ENCODE data around the gene EIF4A3. TPM values are rescaled to one million over a fixed set of nuclear protein-coding genes. Genes with fewer than 3 reads are reported as not detected.

Gene EIF4A3
- total and polyA plus RNA-seq, 9 of the 15 experiments (the other 6 are each of a cell fraction or from before 2014, with no cell fraction given): 62.7 to 171 (median 127) TPM

- FAIRE-seq: peak; percentile 23
- Histone ChIP-seq H3K4me3 (no peak overlapping the region), H2AFZ (ENCODE audit: low read depth, low read length) (no peak overlapping the region), H3K9me3 (replicated peaks; ENCODE audit: control insufficient read depth, insufficient read depth, low read depth, low read length) (no peaks in the 10 kb centered on the region; the same call in 1 of the 2 replicates), H3K9ac (ENCODE audit: insufficient read depth in 1 of 2, low read depth in 2 of 2, low read length in 2 of 2) (no peak overlapping the region), H3K27ac (ENCODE audit: extremely low read depth, low read depth, low read length) (no peak overlapping the region), H3K27me3 (ENCODE audit: control insufficient read depth in 2 of 2, insufficient read depth in 2 of 2, low read length in 2 of 2) (no peaks in the 10 kb centered on the region), H3K4me1 (replicated peaks in 1 of 2; ENCODE audit: control insufficient read depth in 2 of 2, insufficient read depth in 2 of 2, low read length in 2 of 2) (no peaks in the 10 kb centered on the region), H3K36me3 (ENCODE audit: control insufficient read depth, insufficient read depth, low read length) (peaks cover 92% of the 10 kb centered on the region), H3K9me1 (ENCODE audit: control insufficient read depth, insufficient read depth, low read length) (no peaks in the 10 kb centered on the region), H3K4me2 (ENCODE audit: insufficient read depth, low read length) (no peak overlapping the region), H4K20me1 (replicated peaks; ENCODE audit: control insufficient read depth, insufficient read depth, low read length) (peaks cover 6% of the 10 kb centered on the region; the same call in 1 of the 2 replicates), H3K79me2 (ENCODE audit: control insufficient read depth, insufficient read depth, low read length) (0 out of 3 replicates have a peak, but pooled peaks cover under 1% of the 10 kb centered on the region)
- ChIA-PET POLR2A (interaction anchor here (0.7 kb wide), 1 partner anchor 1173 kb away, joined by 3 read pairs; no protein-coding TSS in a partner anchor), CTCF (ENCODE audit: low intra/inter-chr PET ratio) (no interaction called here)
- no peak for DNase-seq (ENCODE audit: extremely low read depth in 1 of 4, low spot score in 3 of 4)
- no peak for ATAC-seq
- intact Hi-C loops (cut with micrococcal nuclease): no loop called here
- TF ChIP-seq ZNF518B (CRISPR knock-in tag; IDR thresholded peaks at IDR 0.05): no peak
- no peak for TF ChIP-seq TARDBP (IDR thresholded peaks at IDR 0.05)
- no peak for TF ChIP-seq MLLT1 (IDR thresholded peaks at IDR 0.05)
- TF ChIP-seq ZNF639 (CRISPR knock-in tag; conservative IDR thresholded peaks at IDR 0.05 in 1 of 2, IDR thresholded peaks at IDR 0.05 in 1 of 2): no peak
- no peak for TF ChIP-seq ZNF133 (CRISPR knock-in tag; IDR thresholded peaks at IDR 0.05)
- no peak for TF ChIP-seq SOX6 (IDR thresholded peaks at IDR 0.05)
- TF ChIP-seq HDAC8 (tag; IDR thresholded peaks at IDR 0.05): no peak
- no peak for TF ChIP-seq CXXC5 (CRISPR knock-in tag; IDR thresholded peaks at IDR 0.05)
- no TSS peak for BruUV-seq (replicated peaks)
- in situ Hi-C loops (cut with MboI): no loop called here
- 91% methylated on average over 5 of the region's 9 CpGs for WGBS (ENCODE audit: insufficient coverage, low coverage, missing lambda C conversion rate)
These were observed 9.8 kb downstream of the EIF4A3 start for GRCh38 chr17:80137131-80137530.
